ENCODE results near the gene ARHGEF39.

GRCh38 chr9:35711501-35712428, 46.8 kb upstream of the ARHGEF39 start:
- TF ChIP-seq POLR2A (IDR thresholded peaks at IDR 0.05) (no peak), CTCF (IDR thresholded peaks at IDR 0.05) (no peak)

All from breast epithelium (tissue), 3 donors.